Suprapubic skin (tissue), 4 donors: ENCODE data around the gene RC3H1. TPM values are rescaled to one million over a fixed set of nuclear protein-coding genes. Genes with fewer than 3 reads are reported as not detected.

Source experiments
- DNase-seq, 2 donors: peaks; one replicate each; pipeline ENCODE4 v3.0.0-alpha.2; 2019; ENCODE audit warnings: low spot score in 2 of 2
- H3K27ac ChIP-seq: fragments of 200-600 bp; sonication (generic); one replicate; pipeline ENCODE4 v1.5.1; 2019
- H3K27me3 ChIP-seq: fragments of 200-600 bp; sonication (generic); one replicate; pipeline ENCODE4 v1.5.1; 2019
- H3K36me3 ChIP-seq: fragments of 200-600 bp; sonication (generic); one replicate; pipeline ENCODE4 v1.5.1; 2019
- H3K4me1 ChIP-seq: fragments of 200-600 bp; sonication (generic); one replicate; pipeline ENCODE4 v1.5.1; 2019
- H3K4me3 ChIP-seq: fragments of 200-600 bp; sonication (generic); one replicate; pipeline ENCODE4 v1.5.1; 2019; ENCODE audit warnings: mild to moderate bottlenecking
- H3K9me3 ChIP-seq: fragments of 200-600 bp; sonication (generic); one replicate; pipeline ENCODE4 v1.5.1; 2019
- EP300 ChIP-seq: sonication (generic); formaldehyde crosslinking; IDR thresholded peaks from one replicate; pipeline ENCODE4 v1.6.1; 2017; ENCODE audit warnings: antibody characterized with exemption
- POLR2A ChIP-seq, 2 donors: fragments of 450-650 bp; IDR thresholded peaks; one replicate each; pipeline ENCODE4 v1.6.1; 2017; ENCODE audit warnings: antibody characterized with exemption in 2 of 2, mild to moderate bottlenecking in 2 of 2, moderate library complexity in 2 of 2
- POLR2AphosphoS5 ChIP-seq, 3 donors: sonication (generic); formaldehyde crosslinking; IDR thresholded peaks; one replicate each; pipeline ENCODE4 v1.6.1; 2017; ENCODE audit warnings: antibody characterized with exemption in 3 of 3
- WGBS: methylation state at CpG from one replicate; pipeline ENCODE4 v1.1.5; 2018; 5-methylcytosine and 5-hydroxymethylcytosine counted together
- total RNA-seq, 4 donors: library from RNA; depleted of rRNA; stranded (reverse); fragments of >200 nt; gene quantifications; one replicate each; pipeline ENCODE4 v1.1.0, GENCODE V29; 2016
- TF ChIP-seq, protein P1 (sequence below), 2 donors: fragments of 200-600 bp in 1 of 2; fragments of 450-650 bp in 1 of 2; sonication (generic) in 1 of 2; IDR thresholded peaks; one replicate each; pipeline ENCODE4 v1.5.1; 2016 to 2019; ENCODE audit warnings: antibody characterized with exemption in 2 of 2, mild to moderate bottlenecking in 1 of 2, moderate library complexity in 1 of 2

Gene RC3H1
- total RNA-seq, 4 donors from 2014 or later = 33.6 to 70.9 (median 52.3) TPM

DNA sequence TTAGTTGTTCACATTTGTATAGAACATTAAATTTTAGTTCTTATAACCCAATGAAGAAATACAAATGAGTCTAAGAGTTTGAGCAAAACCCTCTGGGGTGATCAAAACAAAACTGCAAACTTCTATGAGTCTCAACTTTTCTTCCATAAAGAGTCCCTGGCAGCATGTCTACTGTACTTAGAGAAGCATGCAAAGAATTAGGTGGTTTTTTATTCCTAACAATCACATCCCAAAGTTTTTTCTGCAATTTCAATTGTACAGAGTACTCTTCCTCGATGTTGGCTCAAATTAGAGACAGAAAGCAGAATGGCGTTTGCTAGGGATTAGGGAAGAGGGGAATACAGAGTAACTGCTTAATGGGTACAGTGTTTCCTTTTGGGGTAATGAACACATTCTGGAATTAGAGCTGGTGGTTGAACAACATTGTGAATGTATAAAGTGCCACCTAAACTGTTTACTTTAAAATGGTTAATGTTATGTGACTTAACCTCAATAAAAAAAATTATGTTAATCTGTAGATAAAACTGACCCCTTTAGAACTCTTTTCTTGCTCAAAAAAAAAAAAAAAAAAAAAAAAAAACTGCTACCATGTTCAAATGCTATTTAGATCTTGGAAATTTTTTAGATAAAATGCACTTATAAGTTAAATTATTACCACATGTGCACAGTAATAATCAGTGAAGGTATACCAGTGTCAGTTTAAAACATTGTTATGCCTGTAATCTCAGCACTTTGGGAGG is 4.8 kb downstream of the RC3H1 start:
- Histone ChIP-seq H3K27ac (no peak overlapping the region), H3K27me3 (no peaks in the 10 kb centered on the region), H3K4me3 (no peak overlapping the region), H3K9me3 (no peaks in the 10 kb centered on the region), H3K4me1 (peaks cover 44% of the 10 kb centered on the region), H3K36me3 (no peaks in the 10 kb centered on the region)
- WGBS = 25% methylated on average over 2 of the region's 2 CpGs
- no peak for DNase-seq
- TF ChIP-seq EP300 (no peak), POLR2AphosphoS5 (IDR thresholded peaks at IDR 0.05) (no peak), POLR2A (IDR thresholded peaks at IDR 0.05) (no peak)
- TF ChIP-seq, protein P1, sequence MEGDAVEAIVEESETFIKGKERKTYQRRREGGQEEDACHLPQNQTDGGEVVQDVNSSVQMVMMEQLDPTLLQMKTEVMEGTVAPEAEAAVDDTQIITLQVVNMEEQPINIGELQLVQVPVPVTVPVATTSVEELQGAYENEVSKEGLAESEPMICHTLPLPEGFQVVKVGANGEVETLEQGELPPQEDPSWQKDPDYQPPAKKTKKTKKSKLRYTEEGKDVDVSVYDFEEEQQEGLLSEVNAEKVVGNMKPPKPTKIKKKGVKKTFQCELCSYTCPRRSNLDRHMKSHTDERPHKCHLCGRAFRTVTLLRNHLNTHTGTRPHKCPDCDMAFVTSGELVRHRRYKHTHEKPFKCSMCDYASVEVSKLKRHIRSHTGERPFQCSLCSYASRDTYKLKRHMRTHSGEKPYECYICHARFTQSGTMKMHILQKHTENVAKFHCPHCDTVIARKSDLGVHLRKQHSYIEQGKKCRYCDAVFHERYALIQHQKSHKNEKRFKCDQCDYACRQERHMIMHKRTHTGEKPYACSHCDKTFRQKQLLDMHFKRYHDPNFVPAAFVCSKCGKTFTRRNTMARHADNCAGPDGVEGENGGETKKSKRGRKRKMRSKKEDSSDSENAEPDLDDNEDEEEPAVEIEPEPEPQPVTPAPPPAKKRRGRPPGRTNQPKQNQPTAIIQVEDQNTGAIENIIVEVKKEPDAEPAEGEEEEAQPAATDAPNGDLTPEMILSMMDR (IDR thresholded peaks at IDR 0.05) = no peak

DNA sequence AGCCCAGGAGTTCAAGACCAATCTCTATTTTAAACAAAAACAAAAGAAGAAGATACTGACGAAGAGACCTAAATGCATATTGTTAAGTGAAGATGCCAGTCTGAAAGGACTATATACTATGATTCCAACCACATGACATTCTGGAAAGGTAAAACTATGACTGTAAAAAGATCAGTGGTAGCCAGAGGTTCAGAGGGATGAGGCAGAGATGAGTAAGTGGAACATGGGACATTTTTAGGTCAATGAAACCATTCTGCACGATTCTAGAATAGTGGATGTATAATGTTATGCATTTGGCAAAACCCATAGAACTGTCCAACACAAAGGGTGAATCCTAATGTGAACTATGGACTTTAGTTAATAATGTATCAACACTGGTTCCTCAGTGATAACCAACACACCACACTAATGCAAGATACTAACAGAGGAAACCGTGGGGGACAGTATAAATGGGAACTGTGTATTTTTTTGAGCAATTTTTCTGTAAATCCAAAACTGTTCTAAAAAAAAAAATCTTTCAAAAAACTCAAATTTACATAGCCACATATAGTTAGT is 8.2 kb downstream of the RC3H1 start:
- no peaks in the 10 kb centered on the region for H3K27me3 ChIP-seq
- no peak overlapping the region for H3K4me3 ChIP-seq
- H3K27ac ChIP-seq = no peak overlapping the region
- no peaks in the 10 kb centered on the region for H3K36me3 ChIP-seq
- peaks cover 26% of the 10 kb centered on the region for H3K4me1 ChIP-seq
- TF ChIP-seq, protein P1 (IDR thresholded peaks at IDR 0.05) = no peak
- TF ChIP-seq POLR2AphosphoS5 (IDR thresholded peaks at IDR 0.05) = no peak
- TF ChIP-seq EP300 = no peak
- TF ChIP-seq POLR2A (IDR thresholded peaks at IDR 0.05) = no peak
- no peak for DNase-seq
- 88% methylated on average over 3 of the region's 3 CpGs for WGBS
- no peaks in the 10 kb centered on the region for H3K9me3 ChIP-seq

DNA sequence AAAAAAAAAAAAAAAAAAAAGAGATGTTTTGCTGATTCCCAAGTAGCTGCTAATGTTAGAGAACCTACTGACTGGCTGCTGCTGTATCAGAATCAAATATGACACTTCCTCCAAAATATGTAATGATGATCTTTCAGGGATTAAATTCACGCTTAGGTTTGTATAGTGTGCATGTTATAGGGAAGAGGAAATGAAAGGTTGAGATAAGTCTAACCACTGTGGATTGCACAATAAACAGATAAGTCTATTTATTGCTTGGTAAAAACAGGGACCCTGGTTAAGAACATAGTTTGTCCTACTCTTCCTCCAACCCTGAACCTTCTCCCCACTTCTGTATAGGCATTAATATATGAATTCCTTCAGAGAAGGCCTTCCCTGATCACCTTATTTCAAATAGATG is 13.2 kb downstream of the RC3H1 start:
- H3K9me3 ChIP-seq = no peaks in the 10 kb centered on the region
- WGBS = 76% methylated on average over 1 of the region's 1 CpG
- peaks cover 26% of the 10 kb centered on the region for H3K4me1 ChIP-seq
- no peaks in the 10 kb centered on the region for H3K27me3 ChIP-seq
- no peak for DNase-seq
- no peak overlapping the region for H3K4me3 ChIP-seq
- TF ChIP-seq, protein P1 (IDR thresholded peaks at IDR 0.05) = no peak
- no peak for TF ChIP-seq POLR2A (IDR thresholded peaks at IDR 0.05)
- TF ChIP-seq EP300 = no peak
- TF ChIP-seq POLR2AphosphoS5 (IDR thresholded peaks at IDR 0.05) = no peak
- H3K27ac ChIP-seq = no peak overlapping the region
- H3K36me3 ChIP-seq = no peaks in the 10 kb centered on the region

DNA sequence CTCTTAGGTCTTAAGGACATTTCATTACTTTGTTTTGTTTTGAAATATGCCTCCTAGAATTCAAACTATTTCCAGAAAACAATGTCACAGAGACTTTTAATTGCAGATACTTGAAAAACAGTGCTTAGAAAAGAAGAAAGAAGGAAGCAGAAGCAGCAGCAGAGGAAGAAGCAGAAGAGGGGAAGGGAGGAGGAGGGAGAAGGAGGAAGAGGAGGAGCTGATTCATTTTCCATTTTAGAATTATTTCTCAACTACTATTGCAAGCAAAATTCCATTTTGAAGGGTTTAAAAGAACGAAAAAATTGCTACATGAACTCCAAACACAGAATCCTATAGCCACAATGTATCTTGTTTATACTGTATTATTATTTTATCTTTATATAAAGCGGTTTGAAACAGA is 13.9 kb downstream of the RC3H1 start:
- Histone ChIP-seq H3K27ac (no peak overlapping the region), H3K4me1 (peaks cover 26% of the 10 kb centered on the region), H3K36me3 (no peaks in the 10 kb centered on the region), H3K4me3 (no peak overlapping the region), H3K9me3 (no peaks in the 10 kb centered on the region), H3K27me3 (no peaks in the 10 kb centered on the region)
- WGBS = 91% methylated on average over 2 of the region's 2 CpGs
- TF ChIP-seq EP300 (no peak), POLR2AphosphoS5 (IDR thresholded peaks at IDR 0.05) (no peak)
- DNase-seq = no peak

DNA sequence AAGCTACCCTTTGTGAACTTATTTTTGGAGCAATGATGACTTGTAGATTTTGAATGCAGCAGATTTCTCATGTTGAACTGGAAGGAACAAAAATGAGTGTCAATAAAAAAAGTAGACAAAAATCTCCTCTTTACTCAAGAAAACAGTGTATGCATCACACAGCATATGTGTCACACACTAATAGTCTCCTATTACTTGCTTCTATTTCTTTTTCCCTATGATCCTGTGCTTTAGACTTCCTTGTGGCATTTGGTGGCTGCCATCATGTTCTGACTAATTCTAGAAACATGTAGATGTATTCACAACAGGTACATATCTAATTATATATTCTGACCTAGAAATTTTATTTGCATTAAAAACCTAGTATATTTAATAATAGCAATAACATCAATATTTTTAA is 14.3 kb downstream of the RC3H1 start:
- H3K27me3 ChIP-seq = no peaks in the 10 kb centered on the region
- H3K4me1 ChIP-seq = peaks cover 26% of the 10 kb centered on the region
- H3K4me3 ChIP-seq = no peak overlapping the region
- no peak overlapping the region for H3K27ac ChIP-seq
- TF ChIP-seq, protein P1 (IDR thresholded peaks at IDR 0.05) = no peak
- TF ChIP-seq POLR2A (IDR thresholded peaks at IDR 0.05) = no peak
- no peak for TF ChIP-seq EP300
- no peak for TF ChIP-seq POLR2AphosphoS5 (IDR thresholded peaks at IDR 0.05)
- no peaks in the 10 kb centered on the region for H3K36me3 ChIP-seq
- H3K9me3 ChIP-seq = no peaks in the 10 kb centered on the region
- no peak for DNase-seq
